ENCODE measurements around the gene LPAR5.

The LPAR5 gene

DNA sequence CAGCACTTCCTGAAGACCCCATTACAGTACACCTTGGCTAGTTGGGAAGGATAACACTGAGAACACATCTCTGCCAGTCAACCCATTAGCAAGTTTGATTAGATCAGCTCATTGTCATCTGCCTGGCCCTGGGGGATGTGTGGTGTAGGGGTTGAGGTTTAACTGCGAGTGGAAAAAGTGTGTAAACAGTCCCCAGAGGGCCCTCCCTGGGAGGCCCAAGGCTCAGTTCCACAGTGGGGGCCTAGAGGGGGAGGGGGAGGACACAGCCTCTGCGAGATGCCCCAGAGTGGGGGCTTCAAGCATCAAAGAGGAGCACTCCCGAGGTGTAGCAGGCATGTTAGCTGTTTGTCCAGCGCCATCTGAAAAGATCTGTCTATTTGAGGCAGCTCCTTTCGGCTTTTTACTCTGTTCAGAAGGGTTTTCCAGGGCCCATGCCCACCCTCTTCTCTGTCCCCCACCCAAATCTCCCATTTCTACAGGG is 344 bp downstream of the LPAR5 start:
- DNase-seq, result peak; percentile 57

GRCh38 chr12:6632026-6632983 is 3.5 kb downstream of the LPAR5 start:
- DNase-seq, result peak; percentile 69

GRCh38 chr12:6631549-6631961 is 4.2 kb downstream of the LPAR5 start:
- no peak for DNase-seq

DNA sequence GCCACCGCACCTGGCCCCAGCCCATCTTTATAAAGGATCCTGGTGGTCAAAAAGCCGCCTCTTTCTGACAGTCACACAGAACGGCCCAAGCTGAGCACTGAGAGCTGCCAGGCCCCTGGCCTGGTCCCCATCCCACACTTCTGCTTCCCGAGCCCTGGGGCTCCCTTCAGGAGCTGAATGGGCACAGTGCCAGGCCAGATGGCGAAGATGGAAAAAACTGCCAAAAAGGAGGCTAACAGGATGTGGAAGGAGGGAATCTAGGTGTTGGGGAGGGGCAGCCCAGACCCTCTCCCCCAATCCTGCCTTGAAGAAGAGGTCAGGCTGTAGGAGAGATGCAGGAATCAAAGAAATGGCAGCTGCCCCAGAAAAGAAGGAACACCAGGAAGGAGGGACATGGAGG is 5.0 kb downstream of the LPAR5 start:
- DNase-seq, result no peak

DNA sequence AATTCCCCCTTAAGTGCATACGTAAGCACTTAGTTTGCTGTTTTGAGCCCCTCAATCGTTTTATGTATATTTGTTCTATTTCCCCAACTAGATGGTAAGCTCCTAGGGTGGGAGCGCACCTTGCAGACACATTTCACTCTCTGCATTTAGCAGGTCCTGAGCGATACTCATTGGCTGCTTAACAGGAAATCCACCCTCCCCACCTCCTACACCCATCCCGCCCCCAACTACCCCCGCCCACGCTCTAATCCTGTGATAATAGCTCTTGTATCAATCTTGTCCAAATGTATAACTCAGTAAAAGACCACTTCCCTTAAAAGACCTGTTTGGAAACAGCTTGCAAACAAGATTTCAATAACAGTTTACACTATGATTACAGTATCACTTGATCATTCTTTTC is 8.1 kb downstream of the LPAR5 start:
- DNase-seq, result peak; percentile 64

- DNase-seq, result no peak
Observed at GRCh38 chr12:6626654-6627283, 9.0 kb downstream of the LPAR5 start.

- DNase-seq, result no peak
Observed at GRCh38 chr12:6620885-6621274, 14.9 kb downstream of the LPAR5 start.

DNA sequence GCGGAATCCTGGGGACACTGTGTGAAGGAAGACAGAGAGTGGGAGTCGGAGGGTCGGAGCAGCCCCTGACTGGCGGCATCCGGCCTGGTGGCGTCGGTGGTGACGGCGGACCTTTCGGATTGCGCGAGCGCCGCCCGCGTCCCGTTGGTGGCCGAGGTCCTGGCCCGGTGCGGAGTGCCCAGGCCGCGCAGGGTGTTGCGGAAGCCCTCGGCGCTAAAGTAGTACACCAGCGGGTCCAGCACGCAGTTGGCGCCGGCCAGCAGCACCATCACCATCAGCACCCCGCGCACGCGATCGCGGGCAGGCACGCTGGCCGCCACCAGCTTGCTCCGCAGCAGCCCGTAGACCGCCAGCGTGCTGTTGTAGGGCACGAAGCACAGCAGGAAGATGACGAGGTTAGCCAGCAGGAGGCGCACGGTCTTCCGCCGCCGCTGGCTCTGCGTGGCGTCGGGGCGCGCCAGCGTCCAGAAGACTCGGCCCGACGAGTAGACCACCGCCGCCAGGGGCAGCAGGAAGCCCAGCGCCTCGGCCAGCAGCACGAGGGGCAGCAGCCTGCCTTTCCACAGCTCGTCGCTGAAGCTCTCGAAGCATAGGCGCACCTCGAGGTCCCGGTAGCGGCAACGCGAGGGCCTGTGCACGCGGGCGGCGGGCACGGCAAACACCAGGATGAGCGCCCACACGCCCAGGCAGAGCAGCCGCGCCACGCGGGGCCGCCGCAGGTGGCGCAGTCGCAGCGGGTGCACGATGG is 15.4 kb downstream of the LPAR5 start:
- peak; percentile 59 for DNase-seq

GRCh38 chr12:6618483-6619225 is 17.1 kb downstream of the LPAR5 start:
- DNase-seq, result no peak

- DNase-seq, result no peak
Observed at GRCh38 chr12:6615802-6616201, 20.0 kb downstream of the LPAR5 start.

DNA sequence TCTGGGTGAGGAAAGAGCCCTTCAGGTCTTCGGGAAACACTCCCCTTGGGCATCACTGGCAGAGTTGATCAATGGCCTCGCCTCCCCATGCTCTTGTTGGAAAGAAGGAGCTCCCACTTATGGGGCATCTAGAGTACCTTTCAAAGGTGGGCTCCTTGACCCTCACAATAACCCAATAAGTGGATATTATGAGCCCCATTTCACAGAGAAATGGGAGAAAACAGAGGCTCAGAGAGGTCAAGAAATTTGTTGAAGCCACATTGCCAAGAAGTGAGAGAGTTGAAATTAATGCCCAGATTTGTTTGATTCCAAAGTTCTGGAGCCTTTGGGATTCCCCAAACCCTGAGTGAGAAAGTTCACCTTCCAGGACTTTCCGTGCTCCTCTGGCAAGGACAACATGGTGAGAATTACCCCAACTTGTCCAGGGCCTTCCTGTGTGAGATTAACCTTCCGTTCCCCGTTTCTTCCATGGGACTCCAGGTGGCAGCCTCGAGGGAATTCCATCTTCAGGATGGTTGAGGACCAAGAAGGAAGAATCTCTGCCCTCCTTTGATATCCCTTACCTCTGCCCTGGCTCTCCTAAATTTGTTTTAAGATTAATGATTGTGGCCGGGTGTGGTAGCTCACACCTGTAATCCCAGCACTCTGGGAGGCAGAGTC is 21.1 kb downstream of the LPAR5 start:
- DNase-seq, result no peak

DNA sequence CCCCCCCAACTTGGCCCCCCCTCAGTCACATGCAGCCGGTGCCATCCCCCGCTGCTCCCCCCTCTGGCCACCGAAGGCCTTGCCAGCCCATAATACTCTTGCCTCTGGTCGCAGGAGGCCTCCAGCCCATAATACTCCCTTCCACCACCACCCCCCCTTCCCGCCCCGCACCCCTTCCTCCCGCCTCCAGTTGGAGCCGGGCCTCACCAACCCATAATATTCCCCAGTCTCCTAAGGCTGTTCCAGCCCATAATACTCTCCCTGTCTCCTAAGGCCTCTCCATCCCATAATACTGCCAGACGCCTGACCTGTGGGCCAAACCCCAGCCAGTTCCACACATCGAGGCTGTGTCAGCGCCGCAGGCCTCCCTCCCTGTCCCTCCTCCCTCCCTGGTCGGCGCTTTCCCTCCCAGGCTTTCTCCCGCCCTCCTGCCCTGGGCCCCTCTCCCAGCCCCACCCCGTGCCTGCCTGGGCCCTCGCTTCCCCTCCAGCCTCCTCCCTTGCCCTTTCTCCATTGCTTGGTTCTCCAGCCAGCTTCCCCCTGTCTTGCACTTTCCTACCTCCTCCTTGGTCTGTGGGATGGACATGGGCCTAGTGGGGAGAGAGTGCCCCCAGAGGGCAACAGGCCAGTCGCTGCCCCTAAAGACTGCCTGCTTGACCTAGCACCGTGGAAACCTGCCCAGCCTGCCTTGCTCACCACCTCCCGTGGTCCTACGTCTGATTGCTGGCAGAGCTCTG is 21.8 kb downstream of the LPAR5 start:
- peak; percentile 82 for DNase-seq

DNA sequence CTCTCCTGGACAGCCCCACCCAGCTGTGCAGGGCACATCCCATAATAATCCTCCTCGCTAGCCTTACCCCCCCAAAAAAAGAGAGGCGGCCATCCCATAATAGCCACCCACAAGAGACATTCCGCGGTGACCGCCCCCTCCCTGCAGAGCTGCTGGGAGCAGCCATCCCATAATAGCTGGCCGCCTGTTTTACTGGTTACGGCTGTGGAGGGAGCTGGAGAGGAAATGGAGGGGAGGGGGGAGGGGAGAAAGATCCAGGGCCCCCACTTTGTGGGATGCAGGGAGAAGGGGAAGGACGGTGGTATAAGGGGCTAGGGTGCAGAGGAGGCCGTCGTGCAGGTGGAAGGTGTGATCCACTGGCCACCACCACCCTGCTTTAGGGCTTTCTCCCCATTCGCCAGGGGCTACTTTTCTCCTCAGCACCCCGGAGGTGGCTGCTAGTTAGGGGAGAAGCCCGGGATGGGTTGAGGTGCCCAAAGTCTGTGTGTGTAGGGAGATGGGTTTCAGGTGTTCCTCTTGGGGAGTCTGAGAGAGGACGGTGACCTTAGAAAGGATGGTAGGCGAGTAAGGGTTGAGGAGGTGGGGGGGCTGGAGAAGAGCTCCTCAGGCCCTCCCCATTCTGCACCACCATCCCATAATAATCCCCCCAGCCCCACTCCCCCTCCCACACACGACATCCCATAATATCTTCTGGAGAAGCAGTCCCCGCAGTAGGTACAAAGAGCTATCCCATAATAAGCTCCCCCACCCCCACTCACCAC is 22.6 kb downstream of the LPAR5 start:
- DNase-seq, result peak; percentile 64

DNA sequence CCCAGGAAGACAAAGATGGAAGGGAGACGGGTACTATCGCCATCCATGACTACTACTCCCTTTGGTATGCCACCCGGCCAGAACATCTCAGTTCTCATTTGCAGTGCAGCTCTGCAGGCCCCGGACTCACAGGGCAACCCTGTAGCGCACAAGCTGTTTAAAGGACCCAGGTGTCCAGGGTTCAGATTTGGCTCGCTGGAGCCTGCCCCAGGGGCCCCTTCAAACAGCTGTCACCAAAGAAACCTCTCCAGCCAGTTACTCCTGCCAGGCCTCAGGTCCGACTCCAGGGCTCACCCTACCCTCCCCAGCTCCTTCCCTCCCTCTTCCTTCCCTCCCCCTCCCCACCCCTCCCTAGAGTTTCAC is 23.1 kb downstream of the LPAR5 start:
- no peak for DNase-seq

- peak; percentile 50 for DNase-seq
Observed at GRCh38 chr12:6612247-6612646, 23.5 kb downstream of the LPAR5 start.

DNA sequence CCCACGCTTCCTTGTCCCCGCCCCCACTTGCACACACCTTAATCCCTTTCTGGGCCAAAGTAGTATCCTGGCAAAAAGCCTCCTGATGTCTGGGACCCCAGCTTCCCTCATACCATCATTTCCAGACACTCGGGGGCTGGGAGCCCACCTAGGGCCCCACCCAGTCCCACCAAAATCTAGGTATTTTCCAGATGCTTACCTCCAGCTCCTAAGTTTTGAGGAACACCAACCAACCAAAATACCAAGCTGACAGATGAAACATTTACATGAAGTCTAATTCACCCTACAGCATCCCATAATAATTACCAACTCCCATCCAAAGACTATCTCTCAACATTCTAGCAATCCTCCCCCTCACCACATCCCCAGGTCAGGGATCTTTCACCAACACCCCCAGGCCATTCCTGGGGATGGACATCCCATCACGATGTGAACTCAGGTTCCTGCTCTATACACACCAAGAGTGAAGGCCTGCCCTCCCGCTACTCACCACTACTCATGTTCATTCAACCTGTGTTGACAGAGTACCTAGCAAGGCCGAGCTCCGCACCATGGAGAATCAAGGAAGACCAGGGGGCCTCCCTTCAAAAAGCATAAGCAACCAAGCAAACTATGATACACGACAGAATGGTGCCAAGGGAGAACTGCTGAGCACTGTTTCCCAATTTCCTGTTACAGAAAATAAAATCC is 27.0 kb downstream of the LPAR5 start:
- DNase-seq, result peak; percentile 39

GRCh38 chr12:6607751-6608591 is 27.8 kb downstream of the LPAR5 start:
- DNase-seq, result peak; percentile 83

DNA sequence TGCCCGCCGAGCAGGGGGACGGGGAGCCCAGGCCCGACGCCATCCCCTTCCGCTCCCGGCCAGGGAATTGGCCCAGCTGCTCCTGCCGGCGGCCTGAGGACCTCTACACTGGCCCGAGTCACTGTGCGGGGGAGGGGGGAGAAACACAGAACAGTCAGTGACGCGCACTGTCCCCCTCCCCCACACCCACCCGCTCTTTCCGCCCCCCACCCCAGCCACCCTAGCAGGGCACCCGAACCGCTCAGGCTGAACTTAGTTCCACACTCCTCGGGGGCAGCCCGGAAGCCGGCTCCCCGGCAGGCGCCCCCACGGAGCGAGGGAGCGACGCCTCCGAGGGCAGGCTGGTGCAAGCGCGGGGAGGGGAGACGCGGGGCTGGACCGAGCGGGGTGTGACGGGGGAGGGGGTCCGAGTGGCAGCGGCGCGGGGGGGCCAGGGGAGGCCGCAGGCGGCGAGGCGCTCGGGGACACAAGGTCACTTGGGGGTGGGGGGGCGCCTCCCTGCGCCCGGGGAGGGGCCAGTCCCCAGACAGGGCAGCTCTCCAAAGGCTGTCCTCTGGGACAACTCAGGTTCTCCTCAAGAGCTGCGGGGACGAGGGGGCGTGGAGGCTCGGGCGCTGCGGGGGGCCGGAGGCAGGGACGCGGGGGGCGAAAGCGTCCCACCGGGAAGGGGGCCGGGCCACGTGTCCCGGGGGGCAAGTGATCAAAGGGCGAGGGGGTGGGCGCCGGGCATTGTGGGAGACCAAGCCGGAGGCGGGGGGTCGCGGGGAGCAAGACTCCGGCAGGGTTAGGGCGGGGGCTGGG is 29.2 kb downstream of the LPAR5 start:
- DNase-seq, result peak; percentile 73

Data from CD4-positive, alpha-beta T cell treated with Interleukin-10 for 1 hour (primary cell).